HCT116 (cell line): ENCODE data around the gene CDHR1. TPM values are rescaled to one million over a fixed set of nuclear protein-coding genes. Genes with fewer than 3 reads are reported as not detected.

ENCODE experiments used
- ATAC-seq: fragments of 200-7000 bp; cut with Tn5 transposase; 2 replicates; pipeline ENCODE4 v1.9.1; 2020; ENCODE audit warnings: mild to moderate bottlenecking, moderate library complexity
- BruUV-seq: library from RNA; stranded (reverse); fragments of 400-500 nt; replicated peaks from 2 replicates; lab custom pipeline; 2021; lab: Mats Ljungman, UMichigan
- CTCF ChIA-PET: fragments of 300-600 bp; sonication (Branson Sonifier 250); formaldehyde crosslinking; loops from one replicate; lab custom pipeline; 2021; ENCODE audit warnings: antibody characterized with exemption; lab: Charles Lee
- POLR2A ChIA-PET: fragments of 300-600, 350-600 bp; sonication (Branson Sonifier 250); formaldehyde crosslinking; loops from one replicate; lab custom pipeline; 2021; ENCODE audit warnings: antibody characterized with exemption; lab: Charles Lee
- RAD21 ChIA-PET, 2 experiments: fragments of 300-600 bp; sonication (Branson Sonifier 250); formaldehyde crosslinking; loops; one replicate each; lab custom pipeline; 2023; ENCODE audit warnings: low total read pairs in 2 of 2; ENCODE audit not compliant: uncharacterized antibody in 2 of 2, unreplicated experiment in 2 of 2, low non-redundant PET in 1 of 2; lab: Charles Lee
- DNase-seq: peaks from one replicate; pipeline ENCODE4 v3.0.0-alpha.2; 2010; ENCODE audit warnings: low read depth, low spot score
- H2AFZ ChIP-seq: fragments of 200-600 bp; shearing (Covaris generic), sonication (generic); 2 replicates; pipeline ENCODE4 v1.6.1; 2017; ENCODE audit warnings: low read depth, mixed run types, mixed read lengths, antibody characterized with exemption, low read length; ENCODE audit not compliant: poor library complexity, severe bottlenecking
- H3K27ac ChIP-seq: 2 replicates; pipeline ENCODE4 v1.5.1; 2012; ENCODE audit warnings: low read depth, low read length
- H3K27me3 ChIP-seq: fragments of 200-600 bp; sonication (generic); 2 replicates; pipeline ENCODE4 v1.6.1; 2016; ENCODE audit warnings: mixed run types, low read length, mixed read lengths; ENCODE audit not compliant: insufficient read depth
- H3K36me3 ChIP-seq, 2 experiments: fragments of 200-500 bp in 1 of 2; fragments of 200-600 bp in 1 of 2; sonication (Bioruptor generic) in 1 of 2; sonication (generic) in 1 of 2; 2 replicates each; pipeline versions ENCODE4 v1.5.1 to v1.6.1; 2014 to 2016; ENCODE audit warnings: low read length in 2 of 2, inconsistent platforms in 1 of 2, mixed read lengths in 1 of 2, mixed run types in 1 of 2; ENCODE audit not compliant: insufficient read depth in 2 of 2, control insufficient read depth in 1 of 2
- H3K4me1 ChIP-seq, 2 experiments: fragments of 200-600 bp in 1 of 2; sonication (generic) in 1 of 2; 2 replicates each; pipeline versions ENCODE4 v1.5.1 to v1.6.1; 2012 to 2017; ENCODE audit warnings: low read length in 2 of 2, inconsistent platforms in 1 of 2, mild to moderate bottlenecking in 1 of 2, mixed read lengths in 1 of 2, mixed run types in 1 of 2, moderate library complexity in 1 of 2; ENCODE audit not compliant: insufficient read depth in 2 of 2, control insufficient read depth in 1 of 2
- H3K4me2 ChIP-seq: fragments of 200-600 bp; sonication (generic); 2 replicates; pipeline ENCODE4 v1.6.1; 2017; ENCODE audit warnings: mixed run types, low read length, mixed read lengths
- H3K4me3 ChIP-seq, 2 experiments: fragments of 200-600 bp in 1 of 2; sonication (generic) in 1 of 2; replicated peaks in 1 of 2; 2 replicates each; pipeline ENCODE4 v1.5.1; 2011 to 2016; ENCODE audit warnings: low read length in 2 of 2, control low read depth in 1 of 2, low read depth in 1 of 2, mild to moderate bottlenecking in 1 of 2, mixed read lengths in 1 of 2, mixed run types in 1 of 2
- H3K79me2 ChIP-seq: fragments of 200-600 bp; sonication (generic); 2 replicates; pipeline ENCODE4 v1.6.1; 2017; ENCODE audit warnings: mild to moderate bottlenecking, mixed run types, low read length, moderate library complexity, mixed read lengths; ENCODE audit not compliant: insufficient read depth
- H3K9ac ChIP-seq: fragments of 200-600 bp; sonication (generic); 2 replicates; pipeline ENCODE4 v1.6.1; 2016; ENCODE audit warnings: low read length, mixed read lengths
- H3K9me2 ChIP-seq: fragments of 200-600 bp; sonication (generic), shearing (Covaris generic); 2 replicates; pipeline ENCODE4 v1.6.1; 2017; ENCODE audit warnings: mixed run types, mild to moderate bottlenecking, moderate library complexity; ENCODE audit not compliant: insufficient read depth
- H3K9me3 ChIP-seq, 2 experiments: fragments of 200-500 bp in 1 of 2; fragments of 200-600 bp in 1 of 2; sonication (Bioruptor generic) in 1 of 2; sonication (generic) in 1 of 2; 2 replicates each; pipeline ENCODE4 v1.6.1; 2014 to 2017; ENCODE audit warnings: low read length in 2 of 2, mixed read lengths in 2 of 2, inconsistent platforms in 1 of 2, low read depth in 1 of 2, mild to moderate bottlenecking in 1 of 2, mixed run types in 1 of 2, moderate library complexity in 1 of 2; ENCODE audit not compliant: control insufficient read depth in 1 of 2, insufficient read depth in 1 of 2
- H4K20me1 ChIP-seq: fragments of 200-600 bp; sonication (generic), shearing (Covaris generic); 2 replicates; pipeline ENCODE4 v1.6.1; 2017; ENCODE audit warnings: mixed run types, mild to moderate bottlenecking, moderate library complexity; ENCODE audit not compliant: insufficient read depth
- POLR2A ChIP-seq: IDR thresholded peaks from 2 replicates; pipeline ENCODE4 v1.7.0; 2011; ENCODE audit warnings: borderline replicate concordance; ENCODE audit not compliant: insufficient read depth, insufficient read length; ENCODE audit errors: extremely low read depth
- RAD21 ChIP-seq: IDR thresholded peaks from 2 replicates; pipeline ENCODE4 v1.6.1; 2012; ENCODE audit warnings: low read depth, mild to moderate bottlenecking
- intact Hi-C: fragments of 100-400 bp; cut with micrococcal nuclease; formaldehyde crosslinking; loops from 2 replicates; pipeline ENCODE4 v1.10.0; 2022
- total RNA-seq: library from RNA; stranded (reverse); gene quantifications from one replicate; pipeline ENCODE4 v1.2.1, GENCODE V29; 2021; ENCODE audit not compliant: unreplicated experiment
- TF ChIP-seq, protein P1 (sequence below): IDR thresholded peaks from 2 replicates; pipeline ENCODE4 v1.6.1; 2012; ENCODE audit warnings: low read depth

The CDHR1 gene
- total RNA-seq, 1 experiment from 2014 or later = not detected

GRCh38 chr10:84262190-84262956, 68.0 kb downstream of the CDHR1 start:
- Histone ChIP-seq H3K4me2 (no peak overlapping the region), H3K27ac (no peak overlapping the region), H3K9ac (no peak overlapping the region), H2AFZ (no peak overlapping the region), H4K20me1 (no peaks in the 10 kb centered on the region)
- ChIA-PET CTCF (interaction anchor here (10.1 kb wide), 1 partner anchor 275 kb away, joined by 268 read pairs; no protein-coding TSS in a partner anchor), POLR2A (no interaction called here), RAD21 (interaction anchor here in 1 of 2 experiments (0.5 kb wide), 1 partner anchor 95 kb away, joined by 3 read pairs; no protein-coding TSS in a partner anchor)
- no TSS peak for BruUV-seq
- no peak for DNase-seq
- TF ChIP-seq, protein P1, sequence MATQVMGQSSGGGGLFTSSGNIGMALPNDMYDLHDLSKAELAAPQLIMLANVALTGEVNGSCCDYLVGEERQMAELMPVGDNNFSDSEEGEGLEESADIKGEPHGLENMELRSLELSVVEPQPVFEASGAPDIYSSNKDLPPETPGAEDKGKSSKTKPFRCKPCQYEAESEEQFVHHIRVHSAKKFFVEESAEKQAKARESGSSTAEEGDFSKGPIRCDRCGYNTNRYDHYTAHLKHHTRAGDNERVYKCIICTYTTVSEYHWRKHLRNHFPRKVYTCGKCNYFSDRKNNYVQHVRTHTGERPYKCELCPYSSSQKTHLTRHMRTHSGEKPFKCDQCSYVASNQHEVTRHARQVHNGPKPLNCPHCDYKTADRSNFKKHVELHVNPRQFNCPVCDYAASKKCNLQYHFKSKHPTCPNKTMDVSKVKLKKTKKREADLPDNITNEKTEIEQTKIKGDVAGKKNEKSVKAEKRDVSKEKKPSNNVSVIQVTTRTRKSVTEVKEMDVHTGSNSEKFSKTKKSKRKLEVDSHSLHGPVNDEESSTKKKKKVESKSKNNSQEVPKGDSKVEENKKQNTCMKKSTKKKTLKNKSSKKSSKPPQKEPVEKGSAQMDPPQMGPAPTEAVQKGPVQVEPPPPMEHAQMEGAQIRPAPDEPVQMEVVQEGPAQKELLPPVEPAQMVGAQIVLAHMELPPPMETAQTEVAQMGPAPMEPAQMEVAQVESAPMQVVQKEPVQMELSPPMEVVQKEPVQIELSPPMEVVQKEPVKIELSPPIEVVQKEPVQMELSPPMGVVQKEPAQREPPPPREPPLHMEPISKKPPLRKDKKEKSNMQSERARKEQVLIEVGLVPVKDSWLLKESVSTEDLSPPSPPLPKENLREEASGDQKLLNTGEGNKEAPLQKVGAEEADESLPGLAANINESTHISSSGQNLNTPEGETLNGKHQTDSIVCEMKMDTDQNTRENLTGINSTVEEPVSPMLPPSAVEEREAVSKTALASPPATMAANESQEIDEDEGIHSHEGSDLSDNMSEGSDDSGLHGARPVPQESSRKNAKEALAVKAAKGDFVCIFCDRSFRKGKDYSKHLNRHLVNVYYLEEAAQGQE = no peak
- TF ChIP-seq POLR2A (no peak), RAD21 (no peak)
- TF ChIP-seq, all 23 proteins: peak for 0
- Histone ChIP-seq H3K27me3 (no peaks in the 10 kb centered on the region), H3K4me1 (peaks cover 0 to 8% of the 10 kb centered on the region in 2 experiments; a peak in 1 of 4 replicates), H3K79me2 (no peaks in the 10 kb centered on the region), H3K36me3 (no peaks in the 10 kb centered on the region), H3K4me3 (no peak overlapping the region), H3K9me2 (no peaks in the 10 kb centered on the region), H3K9me3 (no peaks in the 10 kb centered on the region)
- ATAC-seq = no peak
- intact Hi-C loops = loop anchor here (10.0 kb wide), 2 partner anchors 172 to 452 kb away; no protein-coding TSS in a partner anchor
